Lower leg skin (tissue), 3 donors: ENCODE measurements around the gene ZNF100.
"Not testable (repeated sequence)": the region's sequence is repeated elsewhere in the genome, so short reads cannot be mapped to it uniquely, and the experiment has no call there.

Experiments used
- POLR2A ChIP-seq, 2 donors: fragments of 450-650 bp; IDR thresholded peaks; one replicate each; pipeline ENCODE4 v1.6.1; 2016 to 2017; ENCODE audit warnings: antibody characterized with exemption in 2 of 2, mild to moderate bottlenecking in 1 of 2, moderate library complexity in 1 of 2
- TF ChIP-seq, protein P1 (sequence below), 3 donors: fragments of 450-650 bp; IDR thresholded peaks; one replicate each; pipeline ENCODE4 v1.5.1; 2016; ENCODE audit warnings: antibody characterized with exemption in 3 of 3, mild to moderate bottlenecking in 3 of 3, moderate library complexity in 2 of 3

DNA sequence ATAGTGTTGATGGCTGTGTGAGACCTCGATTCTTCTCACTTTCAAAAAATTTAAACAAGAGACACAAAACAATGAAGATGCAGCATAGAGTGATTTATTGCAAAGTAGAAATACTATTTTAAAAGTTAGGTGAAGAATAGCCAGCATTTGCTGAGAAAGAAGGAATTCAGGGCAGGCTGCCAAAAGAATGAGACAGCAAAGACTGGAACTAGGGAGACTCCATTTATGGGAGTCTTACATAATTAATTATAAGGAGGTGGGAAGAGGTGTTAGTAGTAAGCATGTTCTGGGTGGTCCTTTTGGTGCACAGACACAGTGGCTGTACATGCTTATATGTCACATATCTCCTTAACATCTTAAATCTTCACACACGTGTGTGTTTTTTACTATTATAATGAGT is 93.9 kb downstream of the ZNF100 start:
- TF ChIP-seq, protein P1, sequence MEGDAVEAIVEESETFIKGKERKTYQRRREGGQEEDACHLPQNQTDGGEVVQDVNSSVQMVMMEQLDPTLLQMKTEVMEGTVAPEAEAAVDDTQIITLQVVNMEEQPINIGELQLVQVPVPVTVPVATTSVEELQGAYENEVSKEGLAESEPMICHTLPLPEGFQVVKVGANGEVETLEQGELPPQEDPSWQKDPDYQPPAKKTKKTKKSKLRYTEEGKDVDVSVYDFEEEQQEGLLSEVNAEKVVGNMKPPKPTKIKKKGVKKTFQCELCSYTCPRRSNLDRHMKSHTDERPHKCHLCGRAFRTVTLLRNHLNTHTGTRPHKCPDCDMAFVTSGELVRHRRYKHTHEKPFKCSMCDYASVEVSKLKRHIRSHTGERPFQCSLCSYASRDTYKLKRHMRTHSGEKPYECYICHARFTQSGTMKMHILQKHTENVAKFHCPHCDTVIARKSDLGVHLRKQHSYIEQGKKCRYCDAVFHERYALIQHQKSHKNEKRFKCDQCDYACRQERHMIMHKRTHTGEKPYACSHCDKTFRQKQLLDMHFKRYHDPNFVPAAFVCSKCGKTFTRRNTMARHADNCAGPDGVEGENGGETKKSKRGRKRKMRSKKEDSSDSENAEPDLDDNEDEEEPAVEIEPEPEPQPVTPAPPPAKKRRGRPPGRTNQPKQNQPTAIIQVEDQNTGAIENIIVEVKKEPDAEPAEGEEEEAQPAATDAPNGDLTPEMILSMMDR (IDR thresholded peaks at IDR 0.05), result not testable (repeated sequence)
- TF ChIP-seq POLR2A (IDR thresholded peaks at IDR 0.05), result not testable (repeated sequence)
